SK-N-SH (cell line): ENCODE data around the gene SYPL2.

Source experiments
- CTCF ChIP-seq: fragments of 200-600 bp; sonication (generic); IDR thresholded peaks from 2 replicates; pipeline ENCODE4 v1.6.1; 2017; ENCODE audit warnings: antibody characterized with exemption, mild to moderate bottlenecking, moderate library complexity
- EZH2phosphoT487 ChIP-seq: fragments of 200-600 bp; sonication (generic); IDR thresholded peaks from 2 replicates; pipeline ENCODE4 v1.6.1; 2017; ENCODE audit warnings: low read depth, mixed run types, mild to moderate bottlenecking, antibody characterized with exemption, moderate library complexity, borderline replicate concordance
- FOSL2 ChIP-seq: IDR thresholded peaks from 2 replicates; pipeline ENCODE4 v1.4.0; 2012; ENCODE audit warnings: low read depth, mild to moderate bottlenecking, moderate library complexity, borderline replicate concordance
- MAX ChIP-seq: IDR thresholded peaks from 2 replicates; pipeline ENCODE4 v1.4.0; 2012; ENCODE audit warnings: low read depth
- NFIC ChIP-seq: IDR thresholded peaks from 2 replicates; pipeline ENCODE4 v1.4.0; 2012; ENCODE audit warnings: borderline replicate concordance
- POLR2AphosphoS5 ChIP-seq: IDR thresholded peaks from 2 replicates; pipeline ENCODE4 v1.6.1; 2012; ENCODE audit warnings: low read depth, low read length
- RAD21 ChIP-seq: IDR thresholded peaks from 2 replicates; pipeline ENCODE4 v1.6.1; 2012; ENCODE audit warnings: mild to moderate bottlenecking, low read length
- REST ChIP-seq: IDR thresholded peaks from 2 replicates; pipeline ENCODE4 v1.6.1; 2012; ENCODE audit warnings: mild to moderate bottlenecking, low read depth, low read length, moderate library complexity
- SIN3A ChIP-seq: IDR thresholded peaks from 2 replicates; pipeline ENCODE4 v1.6.1; 2012; ENCODE audit warnings: low read depth, mild to moderate bottlenecking, low read length, moderate library complexity, borderline replicate concordance
- USF1 ChIP-seq: IDR thresholded peaks from 2 replicates; pipeline ENCODE4 v1.4.0; 2012; ENCODE audit warnings: low read depth, borderline replicate concordance
- USF2 ChIP-seq: fragments of 150-350 bp; IDR thresholded peaks from 2 replicates; pipeline ENCODE4 v1.6.1; 2017; ENCODE audit warnings: antibody characterized with exemption, low read length, low read depth, borderline replicate concordance
- YY1 ChIP-seq: IDR thresholded peaks from 2 replicates; pipeline ENCODE4 v1.4.0; 2012; ENCODE audit warnings: low read depth, mild to moderate bottlenecking

- TF ChIP-seq CTCF = no peak
- no peak for TF ChIP-seq POLR2AphosphoS5
- TF ChIP-seq RAD21 = no peak
- TF ChIP-seq MAX = no peak
- TF ChIP-seq USF1 = no peak
- no peak for TF ChIP-seq YY1
- TF ChIP-seq EZH2phosphoT487 = no peak
- TF ChIP-seq REST = no peak
- TF ChIP-seq SIN3A = no peak
- no peak for TF ChIP-seq USF2
- no peak for TF ChIP-seq FOSL2
- TF ChIP-seq NFIC = no peak
Observed at GRCh38 chr1:109501644-109502363, 35.5 kb downstream of the SYPL2 start.
